HFFc6 (cell line): ENCODE measurements around the gene CSPG5. TPM values are rescaled to one million over a fixed set of nuclear protein-coding genes. Genes with fewer than 3 reads are reported as not detected.
A peak's percentile ranks its signal among the peaks of the same experiment; 100 is the strongest.

Experiments
- DNase-seq: peaks from one replicate; pipeline ENCODE4 v3.0.0-alpha.2; 2018
- H3K27ac Mint-ChIP-seq: 2 replicates; pipeline ENCODE4 v1.8.0; 2020; ENCODE audit warnings: mild to moderate bottlenecking, mixed read lengths
- H3K27me3 Mint-ChIP-seq: 2 replicates; pipeline ENCODE4 v1.8.0; 2021; ENCODE audit warnings: mild to moderate bottlenecking, moderate library complexity, mixed read lengths; ENCODE audit not compliant: insufficient read depth
- H3K36me3 Mint-ChIP-seq: 2 replicates; pipeline ENCODE4 v1.8.0; 2021; ENCODE audit warnings: low read depth, mixed read lengths
- H3K4me1 Mint-ChIP-seq: 2 replicates; pipeline ENCODE4 v1.8.0; 2020; ENCODE audit warnings: low read depth, mixed read lengths
- H3K4me3 Mint-ChIP-seq: 2 replicates; pipeline ENCODE4 v1.8.0; 2020; ENCODE audit warnings: mild to moderate bottlenecking, moderate library complexity, mixed read lengths
- H3K9me3 Mint-ChIP-seq: 2 replicates; pipeline ENCODE4 v1.8.0; 2020; ENCODE audit warnings: mild to moderate bottlenecking, mixed read lengths
- total RNA-seq, 6 experiments: library from RNA; stranded (reverse); fragmentation: NEBNext Ultra II Directional; extraction: Animal tissue kit (Norgen Biotek cat#: 25700); gene quantifications; 2 replicates in 1 of 6; 3 replicates in 5 of 6; pipeline ENCODE4 v1.2.3, GENCODE V29; 2021
- TF ChIP-seq, protein P1 (sequence below): fragments of 200-600 bp; sonication (generic); IDR thresholded peaks from 2 replicates; pipeline ENCODE4 v1.5.0; 2021; ENCODE audit warnings: antibody characterized with exemption, mild to moderate bottlenecking

The CSPG5 gene
- total RNA-seq, 6 experiments from 2014 or later = 0.05 to 0.19 (median 0.11) TPM; not detected in 3

DNA sequence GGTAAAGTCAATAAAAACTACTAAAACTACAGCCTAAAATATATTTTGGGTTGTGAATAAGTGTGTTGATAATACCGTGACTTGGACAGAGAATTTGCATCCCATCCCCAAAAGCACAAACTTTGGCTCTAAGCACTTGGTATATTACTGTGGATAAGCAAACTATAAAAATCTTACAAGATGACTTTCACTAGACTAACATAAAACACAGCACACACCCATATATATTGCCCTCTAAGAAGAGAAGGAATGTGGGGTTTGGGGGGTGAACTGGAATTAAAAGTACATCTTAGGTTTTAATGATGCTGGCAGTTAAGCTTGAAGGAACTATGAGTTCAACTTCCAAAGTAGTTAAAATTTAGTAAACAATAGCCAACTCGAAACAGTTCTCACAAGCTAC lies 28.7 kb upstream of the CSPG5 start:
- TF ChIP-seq, protein P1, sequence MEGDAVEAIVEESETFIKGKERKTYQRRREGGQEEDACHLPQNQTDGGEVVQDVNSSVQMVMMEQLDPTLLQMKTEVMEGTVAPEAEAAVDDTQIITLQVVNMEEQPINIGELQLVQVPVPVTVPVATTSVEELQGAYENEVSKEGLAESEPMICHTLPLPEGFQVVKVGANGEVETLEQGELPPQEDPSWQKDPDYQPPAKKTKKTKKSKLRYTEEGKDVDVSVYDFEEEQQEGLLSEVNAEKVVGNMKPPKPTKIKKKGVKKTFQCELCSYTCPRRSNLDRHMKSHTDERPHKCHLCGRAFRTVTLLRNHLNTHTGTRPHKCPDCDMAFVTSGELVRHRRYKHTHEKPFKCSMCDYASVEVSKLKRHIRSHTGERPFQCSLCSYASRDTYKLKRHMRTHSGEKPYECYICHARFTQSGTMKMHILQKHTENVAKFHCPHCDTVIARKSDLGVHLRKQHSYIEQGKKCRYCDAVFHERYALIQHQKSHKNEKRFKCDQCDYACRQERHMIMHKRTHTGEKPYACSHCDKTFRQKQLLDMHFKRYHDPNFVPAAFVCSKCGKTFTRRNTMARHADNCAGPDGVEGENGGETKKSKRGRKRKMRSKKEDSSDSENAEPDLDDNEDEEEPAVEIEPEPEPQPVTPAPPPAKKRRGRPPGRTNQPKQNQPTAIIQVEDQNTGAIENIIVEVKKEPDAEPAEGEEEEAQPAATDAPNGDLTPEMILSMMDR = no peak
- H3K27me3 Mint-ChIP-seq = peaks cover 2% of the 10 kb centered on the region; the same call in 1 of the 2 replicates
- H3K9me3 Mint-ChIP-seq = no peaks in the 10 kb centered on the region
- peaks cover 24% of the 10 kb centered on the region for H3K4me1 Mint-ChIP-seq
- peaks cover 29% of the 10 kb centered on the region for H3K36me3 Mint-ChIP-seq
- no peak for DNase-seq
- H3K27ac Mint-ChIP-seq = no peak overlapping the region
- H3K4me3 Mint-ChIP-seq = no peak overlapping the region

GRCh38 chr3:47606165-47606564 lies 27.5 kb upstream of the CSPG5 start:
- Mint-ChIP-seq H3K27ac (no peak overlapping the region), H3K4me3 (no peak overlapping the region), H3K36me3 (peaks cover 29% of the 10 kb centered on the region), H3K27me3 (peaks cover 3% of the 10 kb centered on the region; the same call in 1 of the 2 replicates), H3K4me1 (peaks cover 14% of the 10 kb centered on the region), H3K9me3 (no peaks in the 10 kb centered on the region)
- DNase-seq = no peak
- TF ChIP-seq, protein P1 = no peak

DNA sequence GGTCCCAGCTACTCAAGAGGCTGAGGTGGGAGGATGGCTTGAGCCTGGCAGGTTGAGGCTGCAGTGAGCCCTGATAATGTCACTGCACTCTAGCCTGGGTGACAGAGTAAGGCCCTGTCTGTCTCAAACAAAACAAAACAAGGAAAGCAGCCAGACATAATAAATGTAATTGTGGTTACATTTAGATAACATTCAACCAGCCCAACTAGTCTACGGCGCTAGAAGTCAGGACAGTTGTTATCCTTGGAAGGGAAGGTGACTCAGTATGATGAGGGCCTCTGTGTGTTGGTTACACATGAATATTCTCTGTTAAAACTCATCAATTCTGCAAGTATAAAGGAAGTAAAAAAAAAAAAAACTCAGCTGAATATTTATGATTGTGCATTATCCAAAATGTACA lies 27.0 kb upstream of the CSPG5 start:
- no peaks in the 10 kb centered on the region for H3K9me3 Mint-ChIP-seq
- DNase-seq = peak; percentile 14
- no peak overlapping the region for H3K4me3 Mint-ChIP-seq
- H3K4me1 Mint-ChIP-seq = peaks cover 14% of the 10 kb centered on the region
- TF ChIP-seq, protein P1 = no peak
- H3K27ac Mint-ChIP-seq = no peak overlapping the region
- peaks cover 3% of the 10 kb centered on the region; the same call in 1 of the 2 replicates for H3K27me3 Mint-ChIP-seq
- H3K36me3 Mint-ChIP-seq = peaks cover 26% of the 10 kb centered on the region

DNA sequence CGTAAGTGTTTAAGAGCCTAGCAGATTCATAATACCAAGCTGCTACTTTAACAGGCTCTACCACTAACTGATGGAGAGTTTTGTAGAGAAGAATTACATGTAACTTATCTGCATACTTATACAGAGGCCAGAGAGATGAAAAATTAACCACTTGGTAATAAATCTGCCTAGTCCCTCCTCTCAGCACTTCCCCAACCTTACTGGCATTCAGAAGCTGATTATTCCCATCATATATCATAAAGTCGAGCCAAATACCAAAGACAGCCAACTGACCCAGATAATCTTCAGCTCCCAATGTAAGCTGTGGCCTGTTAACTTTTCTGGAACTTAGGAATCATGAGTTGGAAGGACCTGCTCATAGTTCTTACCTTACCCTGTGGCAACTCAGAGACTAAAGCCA lies 25.5 kb upstream of the CSPG5 start:
- H3K9me3 Mint-ChIP-seq = no peaks in the 10 kb centered on the region
- TF ChIP-seq, protein P1 = no peak

GRCh38 chr3:47603332-47603731 lies 24.7 kb upstream of the CSPG5 start:
- no peak for DNase-seq
- peaks cover 5% of the 10 kb centered on the region; the same call in 1 of the 2 replicates for H3K36me3 Mint-ChIP-seq
- peaks cover 14% of the 10 kb centered on the region for H3K4me1 Mint-ChIP-seq
- H3K27me3 Mint-ChIP-seq = peaks cover 3% of the 10 kb centered on the region; the same call in 1 of the 2 replicates
- TF ChIP-seq, protein P1 = no peak
- no peak overlapping the region for H3K4me3 Mint-ChIP-seq
- H3K27ac Mint-ChIP-seq = no peak overlapping the region
- H3K9me3 Mint-ChIP-seq = no peaks in the 10 kb centered on the region

More for the DNA sequence above, 25.5 kb upstream of the CSPG5 start:
- H3K36me3 Mint-ChIP-seq = peaks cover 12% of the 10 kb centered on the region
- no peak overlapping the region for H3K4me3 Mint-ChIP-seq
- H3K27me3 Mint-ChIP-seq = peaks cover 3% of the 10 kb centered on the region; the same call in 1 of the 2 replicates
- no peak for DNase-seq
- peaks cover 14% of the 10 kb centered on the region for H3K4me1 Mint-ChIP-seq
- H3K27ac Mint-ChIP-seq = no peak overlapping the region
